ENCODE data around the gene GPR146.

Gene GPR146

DNA sequence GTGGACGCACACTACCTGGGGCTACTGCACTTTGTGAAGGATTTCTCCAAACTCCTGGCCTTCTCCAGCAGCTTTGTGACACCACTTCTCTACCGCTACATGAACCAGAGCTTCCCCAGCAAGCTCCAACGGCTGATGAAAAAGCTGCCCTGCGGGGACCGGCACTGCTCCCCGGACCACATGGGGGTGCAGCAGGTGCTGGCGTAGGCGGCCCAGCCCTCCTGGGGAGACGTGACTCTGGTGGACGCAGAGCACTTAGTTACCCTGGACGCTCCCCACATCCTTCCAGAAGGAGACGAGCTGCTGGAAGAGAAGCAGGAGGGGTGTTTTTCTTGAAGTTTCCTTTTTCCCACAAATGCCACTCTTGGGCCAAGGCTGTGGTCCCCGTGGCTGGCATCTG is 14.0 kb downstream of the GPR146 start:
- TF ChIP-seq EZH2phosphoT487 (conservative IDR thresholded peaks at IDR 0.05; ENCODE audit: low read length): no peak
- TF ChIP-seq, protein P1, sequence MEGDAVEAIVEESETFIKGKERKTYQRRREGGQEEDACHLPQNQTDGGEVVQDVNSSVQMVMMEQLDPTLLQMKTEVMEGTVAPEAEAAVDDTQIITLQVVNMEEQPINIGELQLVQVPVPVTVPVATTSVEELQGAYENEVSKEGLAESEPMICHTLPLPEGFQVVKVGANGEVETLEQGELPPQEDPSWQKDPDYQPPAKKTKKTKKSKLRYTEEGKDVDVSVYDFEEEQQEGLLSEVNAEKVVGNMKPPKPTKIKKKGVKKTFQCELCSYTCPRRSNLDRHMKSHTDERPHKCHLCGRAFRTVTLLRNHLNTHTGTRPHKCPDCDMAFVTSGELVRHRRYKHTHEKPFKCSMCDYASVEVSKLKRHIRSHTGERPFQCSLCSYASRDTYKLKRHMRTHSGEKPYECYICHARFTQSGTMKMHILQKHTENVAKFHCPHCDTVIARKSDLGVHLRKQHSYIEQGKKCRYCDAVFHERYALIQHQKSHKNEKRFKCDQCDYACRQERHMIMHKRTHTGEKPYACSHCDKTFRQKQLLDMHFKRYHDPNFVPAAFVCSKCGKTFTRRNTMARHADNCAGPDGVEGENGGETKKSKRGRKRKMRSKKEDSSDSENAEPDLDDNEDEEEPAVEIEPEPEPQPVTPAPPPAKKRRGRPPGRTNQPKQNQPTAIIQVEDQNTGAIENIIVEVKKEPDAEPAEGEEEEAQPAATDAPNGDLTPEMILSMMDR (IDR thresholded peaks at IDR 0.05; ENCODE audit: insufficient read depth, low read length, poor library complexity, severe bottlenecking): no peak
- Histone ChIP-seq H3F3A (ENCODE audit: insufficient read depth) (no peaks in the 10 kb centered on the region), H3K27me3 (ENCODE audit: low read length) (no peaks in the 10 kb centered on the region), H3K9me2 (replicated peaks; ENCODE audit: insufficient read depth, low read length) (no peaks in the 10 kb centered on the region), H4K20me1 (ENCODE audit: low read depth, low read length) (no peaks in the 10 kb centered on the region), H3K9me3 (ENCODE audit: insufficient read depth, low read length) (no peaks in the 10 kb centered on the region), H3K27ac (ENCODE audit: low read depth, low read length) (no peak overlapping the region), H3K36me3 (ENCODE audit: low read length) (no peaks in the 10 kb centered on the region), H3K4me2 (ENCODE audit: low read depth, low read length, poor library complexity, severe bottlenecking) (no peak overlapping the region), H3K9ac (ENCODE audit: low read length) (no peak overlapping the region), H2AFZ (ENCODE audit: low read depth, low read length, severe bottlenecking) (no peak overlapping the region), H3K4me3 (ENCODE audit: insufficient read depth, low read length, poor library complexity, severe bottlenecking) (no peak overlapping the region), H3K79me2 (ENCODE audit: insufficient read depth, low read length) (no peaks in the 10 kb centered on the region)

DNA sequence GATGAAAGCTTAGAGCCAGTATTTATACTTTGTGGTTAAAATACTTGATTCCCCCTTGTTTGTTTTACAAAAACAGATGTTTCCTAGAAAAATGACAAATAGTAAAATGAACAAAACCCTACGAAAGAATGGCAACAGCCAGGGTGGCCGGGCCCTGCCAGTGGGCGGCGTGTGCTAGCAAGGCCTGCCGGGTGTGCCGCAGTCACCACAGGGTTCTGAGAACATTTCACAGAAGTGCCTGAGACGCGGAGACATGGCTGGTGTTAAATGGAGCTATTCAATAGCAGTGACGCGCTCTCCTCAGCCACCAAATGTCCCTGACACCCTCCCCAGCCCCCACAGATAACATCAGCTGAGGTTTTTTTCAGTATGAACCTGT is 14.5 kb downstream of the GPR146 start:
- TF ChIP-seq EZH2phosphoT487 (conservative IDR thresholded peaks at IDR 0.05; ENCODE audit: low read length): no peak
- TF ChIP-seq, protein P1 (IDR thresholded peaks at IDR 0.05; ENCODE audit: insufficient read depth, low read length, poor library complexity, severe bottlenecking): no peak
- Histone ChIP-seq H3K79me2 (ENCODE audit: insufficient read depth, low read length) (no peaks in the 10 kb centered on the region), H3F3A (ENCODE audit: insufficient read depth) (no peaks in the 10 kb centered on the region), H3K4me3 (ENCODE audit: insufficient read depth, low read length, poor library complexity, severe bottlenecking) (no peak overlapping the region), H3K27me3 (ENCODE audit: low read length) (no peaks in the 10 kb centered on the region), H3K36me3 (ENCODE audit: low read length) (no peaks in the 10 kb centered on the region), H3K9me3 (ENCODE audit: insufficient read depth, low read length) (no peaks in the 10 kb centered on the region), H3K4me2 (ENCODE audit: low read depth, low read length, poor library complexity, severe bottlenecking) (no peak overlapping the region), H4K20me1 (ENCODE audit: low read depth, low read length) (no peaks in the 10 kb centered on the region), H3K9me2 (replicated peaks; ENCODE audit: insufficient read depth, low read length) (no peaks in the 10 kb centered on the region), H3K27ac (ENCODE audit: low read depth, low read length) (no peak overlapping the region), H2AFZ (ENCODE audit: low read depth, low read length, severe bottlenecking) (no peak overlapping the region), H3K9ac (ENCODE audit: low read length) (no peak overlapping the region)

DNA sequence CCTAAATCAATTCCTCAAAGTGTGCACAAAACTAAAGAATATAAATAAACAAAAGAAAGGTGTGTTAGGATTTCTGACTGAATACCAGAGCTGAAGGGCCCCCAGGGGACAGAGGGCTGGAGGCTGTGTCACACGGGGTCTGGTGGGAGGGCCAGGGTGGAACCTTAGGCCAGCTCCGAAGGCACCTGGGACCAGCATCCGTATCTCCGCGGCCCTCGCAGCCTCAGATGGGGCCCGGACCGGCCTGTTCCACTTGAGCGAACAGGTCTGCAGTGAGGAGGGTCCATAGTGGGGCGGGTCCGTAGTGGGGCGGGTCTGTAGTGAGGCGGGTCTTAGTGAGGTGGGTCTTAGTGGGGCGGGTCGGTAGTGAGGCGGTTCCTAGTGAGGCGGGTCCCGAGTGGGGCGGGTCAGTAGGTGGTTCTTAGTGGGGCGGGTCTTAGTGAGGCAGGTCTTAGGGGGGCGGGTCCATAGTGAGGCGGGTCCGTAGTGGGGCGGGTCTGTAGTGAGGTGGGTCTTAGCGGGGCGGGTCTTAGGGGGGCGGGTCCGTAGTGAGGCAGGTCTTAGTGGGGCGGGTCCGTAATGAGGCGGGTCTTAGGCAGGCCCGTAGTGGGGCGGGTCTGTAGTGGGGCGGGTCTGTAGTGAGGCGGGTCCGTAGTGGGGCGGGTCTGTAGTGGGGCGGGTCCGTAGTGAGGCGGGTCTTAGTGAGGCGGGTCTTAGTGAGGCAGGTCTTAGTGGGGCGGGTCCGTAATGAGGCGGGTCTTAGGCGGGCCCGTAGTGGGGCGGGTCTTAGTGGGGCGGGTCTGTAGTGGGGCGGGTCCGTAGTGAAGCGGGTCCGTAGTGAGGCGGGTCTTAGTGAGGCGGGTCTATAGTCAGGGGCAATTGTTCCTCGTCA is 15.1 kb downstream of the GPR146 start:
- Histone ChIP-seq H3K79me2 (ENCODE audit: insufficient read depth, low read length) (no peaks in the 10 kb centered on the region), H3K4me2 (ENCODE audit: low read depth, low read length, poor library complexity, severe bottlenecking) (no peak overlapping the region), H3F3A (ENCODE audit: insufficient read depth) (no peaks in the 10 kb centered on the region), H3K9me3 (ENCODE audit: insufficient read depth, low read length) (no peaks in the 10 kb centered on the region), H3K36me3 (ENCODE audit: low read length) (no peaks in the 10 kb centered on the region), H3K9me2 (replicated peaks; ENCODE audit: insufficient read depth, low read length) (no peaks in the 10 kb centered on the region), H3K27ac (ENCODE audit: low read depth, low read length) (no peak overlapping the region), H3K4me3 (ENCODE audit: insufficient read depth, low read length, poor library complexity, severe bottlenecking) (no peak overlapping the region), H2AFZ (ENCODE audit: low read depth, low read length, severe bottlenecking) (no peak overlapping the region), H3K27me3 (ENCODE audit: low read length) (no peaks in the 10 kb centered on the region), H3K9ac (ENCODE audit: low read length) (no peak overlapping the region), H4K20me1 (ENCODE audit: low read depth, low read length) (no peaks in the 10 kb centered on the region)
- TF ChIP-seq, protein P1 (IDR thresholded peaks at IDR 0.05; ENCODE audit: insufficient read depth, low read length, poor library complexity, severe bottlenecking): no peak
